Calu3 (cell line): ENCODE measurements around the gene TBC1D23. TPM values are rescaled to one million over a fixed set of nuclear protein-coding genes. Genes with fewer than 3 reads are reported as not detected.

Experiments
- Bru-seq: library from RNA; stranded (reverse); fragments of 400-500 nt; gene quantifications from one replicate; lab custom pipeline; 2021; lab: Mats Ljungman, UMichigan
- BruChase-seq, 2 experiments: library from RNA; stranded (reverse); fragments of 400-500 nt; gene quantifications; one replicate each; lab custom pipeline; 2021; lab: Mats Ljungman, UMichigan
- BruUV-seq: library from RNA; stranded (reverse); fragments of 400-500 nt; replicated peaks from 2 replicates; lab custom pipeline; 2021; lab: Mats Ljungman, UMichigan
- CTCF ChIA-PET: fragments of 300-600 bp; sonication (Branson Sonifier 250); formaldehyde crosslinking; loops from one replicate; lab custom pipeline; 2022; ENCODE audit warnings: antibody characterized with exemption; lab: Charles Lee
- DNase-seq: peaks from one replicate; pipeline ENCODE4 v3.0.0; 2022
- H3K27ac Mint-ChIP-seq: one replicate; pipeline ENCODE4 v1.8.0; 2022; ENCODE audit warnings: mixed read lengths; ENCODE audit not compliant: unreplicated experiment
- H3K27me3 Mint-ChIP-seq: one replicate; pipeline ENCODE4 v1.8.0; 2022; ENCODE audit warnings: mixed read lengths; ENCODE audit not compliant: unreplicated experiment
- H3K36me3 Mint-ChIP-seq: one replicate; pipeline ENCODE4 v1.8.0; 2022; ENCODE audit warnings: mild to moderate bottlenecking, moderate library complexity, mixed read lengths; ENCODE audit not compliant: insufficient read depth, unreplicated experiment
- H3K4me1 Mint-ChIP-seq: one replicate; pipeline ENCODE4 v1.8.0; 2022; ENCODE audit warnings: mild to moderate bottlenecking, low read depth, mixed read lengths; ENCODE audit not compliant: unreplicated experiment
- H3K4me3 Mint-ChIP-seq: one replicate; pipeline ENCODE4 v1.8.0; 2022; ENCODE audit warnings: mild to moderate bottlenecking, low read depth, moderate library complexity, mixed read lengths; ENCODE audit not compliant: unreplicated experiment
- H3K9me3 Mint-ChIP-seq: one replicate; pipeline ENCODE4 v1.8.0; 2022; ENCODE audit warnings: low read depth, mixed read lengths; ENCODE audit not compliant: unreplicated experiment
- intact Hi-C: fragments of 100-400 bp; cut with micrococcal nuclease; formaldehyde crosslinking; loops from one replicate; pipeline ENCODE4 v1.10.0; 2022; ENCODE audit not compliant: unreplicated experiment
- long read RNA-seq: library from polyadenylated mRNA; stranded (forward); transcript quantifications from one replicate; pipeline ENCODE4 v2.0.0, GENCODE V29; 2022
- total RNA-seq: library from RNA; stranded (reverse); gene quantifications from 2 replicates; pipeline ENCODE4 v1.2.3, GENCODE V29; 2022
- TF ChIP-seq, protein P1 (sequence below): fragments of 200-600 bp; IDR thresholded peaks from one replicate; pipeline ENCODE4 v1.8.0; 2022; ENCODE audit warnings: antibody characterized with exemption; ENCODE audit not compliant: unreplicated experiment

The TBC1D23 gene
- total RNA-seq (26.1 and 27.6 TPM in 2 replicates), Bru-seq, nascent RNA (percentile 81 among the genes with signal in this experiment), BruChase-seq, experiment 1, labeled RNA remaining after a 6-hour chase (percentile 70 among the genes with signal in this experiment), BruChase-seq, experiment 2, labeled RNA remaining after a 2-hour chase (percentile 74 among the genes with signal in this experiment)
- long read RNA-seq, full-length matches to known transcripts = 44 of 57 reads
- long read RNA-seq, partial matches to known transcripts = 5 of 57 reads
- long read RNA-seq, other reads (novel, unspliced or antisense) = 8 of 57 reads

- Mint-ChIP-seq H3K9me3 (no peaks in the 10 kb centered on the region), H3K4me3 (peak within 1 kb of the TSS; percentile 82), H3K27ac (peak within 1 kb of the TSS; percentile 87), H3K36me3 (peaks cover 15% of the 10 kb centered on the region), H3K4me1 (peaks cover 33% of the 10 kb centered on the region), H3K27me3 (no peaks in the 10 kb centered on the region)
- BruUV-seq = no TSS peak
- CTCF ChIA-PET = interaction anchor here (0.7 to 1.3 kb wide), 7 partner anchors 158 to 443 kb away, joined by 3 to 8 read pairs (median 4); partner anchors contain the start of gene CMSS1
- peak; percentile 96 for DNase-seq
- TF ChIP-seq, protein P1, sequence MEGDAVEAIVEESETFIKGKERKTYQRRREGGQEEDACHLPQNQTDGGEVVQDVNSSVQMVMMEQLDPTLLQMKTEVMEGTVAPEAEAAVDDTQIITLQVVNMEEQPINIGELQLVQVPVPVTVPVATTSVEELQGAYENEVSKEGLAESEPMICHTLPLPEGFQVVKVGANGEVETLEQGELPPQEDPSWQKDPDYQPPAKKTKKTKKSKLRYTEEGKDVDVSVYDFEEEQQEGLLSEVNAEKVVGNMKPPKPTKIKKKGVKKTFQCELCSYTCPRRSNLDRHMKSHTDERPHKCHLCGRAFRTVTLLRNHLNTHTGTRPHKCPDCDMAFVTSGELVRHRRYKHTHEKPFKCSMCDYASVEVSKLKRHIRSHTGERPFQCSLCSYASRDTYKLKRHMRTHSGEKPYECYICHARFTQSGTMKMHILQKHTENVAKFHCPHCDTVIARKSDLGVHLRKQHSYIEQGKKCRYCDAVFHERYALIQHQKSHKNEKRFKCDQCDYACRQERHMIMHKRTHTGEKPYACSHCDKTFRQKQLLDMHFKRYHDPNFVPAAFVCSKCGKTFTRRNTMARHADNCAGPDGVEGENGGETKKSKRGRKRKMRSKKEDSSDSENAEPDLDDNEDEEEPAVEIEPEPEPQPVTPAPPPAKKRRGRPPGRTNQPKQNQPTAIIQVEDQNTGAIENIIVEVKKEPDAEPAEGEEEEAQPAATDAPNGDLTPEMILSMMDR = no peak
- intact Hi-C loops = no loop called here
These were observed at the start of gene TBC1D23 for GRCh38 chr3:100260685-100261484. TSS of gene TBC1D23 (plus strand) at chr3:100260992. CDS start at chr3:100261019, 27 bp downstream.

- no peaks in the 10 kb centered on the region for H3K36me3 Mint-ChIP-seq
- intact Hi-C loops = no loop called here
- DNase-seq = no peak
- TF ChIP-seq, protein P1 = no peak
- H3K27me3 Mint-ChIP-seq = peaks cover 20% of the 10 kb centered on the region
- H3K9me3 Mint-ChIP-seq = no peaks in the 10 kb centered on the region
- no peak overlapping the region for H3K27ac Mint-ChIP-seq
- H3K4me3 Mint-ChIP-seq = no peak overlapping the region
- no peaks in the 10 kb centered on the region for H3K4me1 Mint-ChIP-seq
- CTCF ChIA-PET = no interaction called here
- BruUV-seq = no TSS peak
These were observed 46.8 kb upstream of the TBC1D23 start for GRCh38 chr3:100213891-100214573.

DNA sequence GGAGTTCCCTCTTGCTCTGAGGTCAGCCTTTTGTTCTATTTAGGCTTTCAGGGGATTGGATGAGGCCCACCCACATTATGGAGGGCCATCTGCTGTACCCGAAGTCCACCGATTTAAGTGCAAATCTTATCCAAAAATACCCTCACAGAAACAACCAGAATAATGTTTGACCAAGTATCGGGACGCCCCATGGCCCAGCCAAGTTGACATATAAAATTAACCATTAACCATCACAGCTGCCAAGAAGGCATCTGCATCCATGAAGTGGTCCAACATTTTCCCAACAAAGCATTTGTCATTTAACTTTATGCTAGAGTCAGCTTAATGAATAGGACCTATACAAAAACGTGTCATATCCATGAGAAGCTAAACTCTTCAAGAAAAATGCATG is 46.2 kb upstream of the TBC1D23 start:
- peaks cover 20% of the 10 kb centered on the region for H3K27me3 Mint-ChIP-seq
- no peaks in the 10 kb centered on the region for H3K36me3 Mint-ChIP-seq
- no peak overlapping the region for H3K4me3 Mint-ChIP-seq
- no TSS peak for BruUV-seq
- intact Hi-C loops = no loop called here
- TF ChIP-seq, protein P1 = no peak
- H3K27ac Mint-ChIP-seq = no peak overlapping the region
- DNase-seq = no peak
- CTCF ChIA-PET = no interaction called here
- no peaks in the 10 kb centered on the region for H3K4me1 Mint-ChIP-seq
- no peaks in the 10 kb centered on the region for H3K9me3 Mint-ChIP-seq

DNA sequence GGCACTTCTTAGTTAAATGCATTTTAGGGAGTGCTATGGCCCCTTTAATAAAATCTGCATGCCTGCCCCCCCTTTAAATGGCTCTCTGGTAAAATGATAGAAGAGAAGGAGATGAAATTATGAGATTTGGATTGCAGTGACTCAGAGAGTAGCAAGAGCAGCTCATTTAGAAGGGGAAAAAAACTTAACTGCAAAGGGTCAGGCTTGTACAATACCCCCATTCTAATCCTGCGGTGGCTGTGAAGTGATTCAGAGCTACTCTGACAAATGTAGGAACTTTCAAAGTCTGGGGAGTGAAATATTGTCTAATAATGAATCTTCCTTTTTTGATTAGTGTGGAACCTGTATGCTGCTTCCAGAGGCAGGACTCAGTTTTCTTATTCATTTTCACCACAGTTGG is 44.1 kb upstream of the TBC1D23 start:
- TF ChIP-seq, protein P1 = no peak
- H3K4me3 Mint-ChIP-seq = no peak overlapping the region
- intact Hi-C loops = no loop called here
- no peaks in the 10 kb centered on the region for H3K9me3 Mint-ChIP-seq
- no peaks in the 10 kb centered on the region for H3K36me3 Mint-ChIP-seq
- H3K4me1 Mint-ChIP-seq = no peaks in the 10 kb centered on the region
- BruUV-seq = no TSS peak
- no peak for DNase-seq
- H3K27me3 Mint-ChIP-seq = peaks cover 20% of the 10 kb centered on the region
- no peak overlapping the region for H3K27ac Mint-ChIP-seq
- CTCF ChIA-PET = no interaction called here
